ENCODE measurements around the gene TMED8. TPM values are rescaled to one million over a fixed set of nuclear protein-coding genes. Genes with fewer than 3 reads are reported as not detected.

The TMED8 gene
- total and polyA plus RNA-seq, 7 donors: 1.5 to 9.2 (median 2.9) TPM

GRCh38 chr14:77305696-77306095 is 71.2 kb downstream of the TMED8 start:
- Histone ChIP-seq H3K4me1 (peaks cover 74% of the 10 kb centered on the region), H3K9me3 (no peaks in the 10 kb centered on the region), H3K4me3 (no peak overlapping the region), H3K27me3 (ENCODE audit: insufficient read depth in 3 of 3, low read length in 2 of 3) (no peaks in the 10 kb centered on the region), H3K36me3 (ENCODE audit: insufficient read depth in 1 of 2, low read depth in 1 of 2) (peaks cover 3 to 17% of the 10 kb centered on the region in 2 donors), H3K27ac (peak overlapping the region; percentile 92)
- intact Hi-C loops (cut with DNase I): no loop called here
- no peak for DNase-seq
- ATAC-seq: no peak
- WGBS, 3 donors: 30 to 63% (median 32%) methylated on average over 4 of the region's 4 CpGs
- TF ChIP-seq CTCF (IDR thresholded peaks at IDR 0.05): no peak

- Histone ChIP-seq H3K36me3 (ENCODE audit: insufficient read depth in 1 of 2, low read depth in 1 of 2) (peaks cover 3 to 37% of the 10 kb centered on the region in 2 donors), H3K4me1 (peaks cover 69% of the 10 kb centered on the region), H3K27ac (peak overlapping the region; percentile 92), H3K9me3 (no peaks in the 10 kb centered on the region), H3K27me3 (ENCODE audit: insufficient read depth in 3 of 3, low read length in 2 of 3) (no peaks in the 10 kb centered on the region), H3K4me3 (peak overlapping the region; percentile 48)
- intact Hi-C loops (cut with DNase I): no loop called here
- WGBS, 3 donors: 44 to 52% (median 47%) methylated on average over 4 of the region's 4 CpGs
- ATAC-seq (peak; percentile 87 to 95 (median 93)), DNase-seq (no peak)
- no peak for TF ChIP-seq CTCF (IDR thresholded peaks at IDR 0.05)
Measured at GRCh38 chr14:77303417-77304156, 73.3 kb downstream of the TMED8 start.

GRCh38 chr14:77302926-77303325 is 74.0 kb downstream of the TMED8 start:
- WGBS, 3 donors: 97 to 98% (median 98%) methylated on average over 5 of the region's 5 CpGs
- Histone ChIP-seq H3K9me3 (no peaks in the 10 kb centered on the region), H3K27ac (peak overlapping the region; percentile 92)

GRCh38 chr14:77301103-77301502 is 75.8 kb downstream of the TMED8 start:
- DNase-seq (peak; percentile 83 to 92), ATAC-seq (peak; percentile 75 to 83 (median 76))
- Histone ChIP-seq H3K9me3 (no peaks in the 10 kb centered on the region), H3K27me3 (ENCODE audit: insufficient read depth in 3 of 3, low read length in 2 of 3) (no peaks in the 10 kb centered on the region), H3K27ac (peak overlapping the region; percentile 38), H3K36me3 (ENCODE audit: insufficient read depth in 1 of 2, low read depth in 1 of 2) (peaks cover 3 to 62% of the 10 kb centered on the region in 2 donors), H3K4me1 (peaks cover 47% of the 10 kb centered on the region), H3K4me3 (peak overlapping the region; percentile 20)
- TF ChIP-seq CTCF (IDR thresholded peaks at IDR 0.05): peak; percentile 75
- intact Hi-C loops (cut with DNase I): loop anchor here in 1 of 2 donors (1.0 kb wide), 1 partner anchor 15 kb away; no protein-coding TSS in a partner anchor
- 23 to 30% (median 24%) methylated on average over 10 of the region's 10 CpGs for WGBS, 3 donors

More at GRCh38 chr14:77302926-77303325, 74.0 kb downstream of the TMED8 start:
- Histone ChIP-seq H3K4me3 (peak overlapping the region; percentile 48), H3K27me3 (ENCODE audit: insufficient read depth in 3 of 3, low read length in 2 of 3) (no peaks in the 10 kb centered on the region), H3K4me1 (peaks cover 65% of the 10 kb centered on the region), H3K36me3 (ENCODE audit: insufficient read depth in 1 of 2, low read depth in 1 of 2) (peaks cover 3 to 44% of the 10 kb centered on the region in 2 donors)
- ATAC-seq (peak; percentile 62 to 65 (median 62)), DNase-seq (no peak)
- no peak for TF ChIP-seq CTCF (IDR thresholded peaks at IDR 0.05)
- intact Hi-C loops (cut with DNase I): no loop called here
